ENCODE measurements around the gene CHST1. TPM values are rescaled to one million over a fixed set of nuclear protein-coding genes. Genes with fewer than 3 reads are reported as not detected.

The CHST1 gene
- total and polyA plus RNA-seq, 2 donors (not counting 3 experiments of a cell fraction or from before 2014, with no cell fraction given), result 12.6 to 40.5 TPM

DNA sequence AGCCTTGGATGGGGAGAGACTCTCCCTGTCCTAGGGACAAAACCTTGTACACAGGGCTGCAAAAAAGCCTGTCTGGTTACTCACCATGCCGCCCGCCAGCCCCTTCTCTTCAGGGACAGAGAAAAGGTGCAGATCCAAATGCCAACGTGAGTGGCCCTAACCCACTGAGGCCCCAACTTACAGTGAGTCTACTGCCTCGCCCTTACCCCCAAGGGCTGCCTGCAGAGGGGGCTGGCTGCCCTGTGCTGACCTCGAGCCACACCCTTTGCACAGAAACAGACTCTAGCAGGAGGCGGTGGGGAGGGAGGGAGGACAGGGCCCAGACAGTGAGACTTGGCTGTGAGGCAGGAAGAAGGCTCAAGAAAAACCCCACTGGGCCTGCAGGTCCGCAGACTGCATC, 13.6 kb upstream of the CHST1 start:
- BruUV-seq (replicated peaks), result no TSS peak
- intact Hi-C loops (cut with micrococcal nuclease), result no loop called here

More for the DNA sequence above, 13.6 kb upstream of the CHST1 start:
- Histone ChIP-seq H3K27ac (ENCODE audit: insufficient read depth, low read depth, low read length) (no peak overlapping the region), H3K9me1 (replicated peaks; ENCODE audit: control insufficient read depth, extremely low read depth, insufficient read depth, low read length) (no peaks in the 10 kb centered on the region), H3K4me2 (ENCODE audit: insufficient read depth, low read length) (no peak overlapping the region), H3K79me2 (ENCODE audit: control insufficient read depth, insufficient read depth, low read length) (no peaks in the 10 kb centered on the region), H3K36me3 (ENCODE audit: control insufficient read depth in 2 of 2, extremely low read depth in 1 of 2, insufficient read depth in 2 of 2, low read length in 2 of 2) (no peaks in the 10 kb centered on the region), H3K4me3 (replicated peaks in 1 of 3; ENCODE audit: insufficient read depth in 1 of 3, low read depth in 1 of 3, low read length in 3 of 3) (no peak overlapping the region), H3K4me1 (ENCODE audit: control insufficient read depth, extremely low read depth, insufficient read depth, low read length) (no peaks in the 10 kb centered on the region), H2AFZ (ENCODE audit: low read depth, low read length) (no peak overlapping the region), H4K20me1 (replicated peaks; ENCODE audit: control insufficient read depth, extremely low read depth, insufficient read depth, low read length) (no peaks in the 10 kb centered on the region), H3K9me3 (replicated peaks; ENCODE audit: control insufficient read depth, insufficient read depth, low read length) (no peaks in the 10 kb centered on the region), H3K27me3 (ENCODE audit: control insufficient read depth in 2 of 2, insufficient read depth in 2 of 2, low read length in 2 of 2) (no peaks in the 10 kb centered on the region), H3K9ac (replicated peaks; ENCODE audit: extremely low read depth, insufficient read depth, low read length) (no peak overlapping the region)
- ChIA-PET CTCF (interaction anchor here (1.1 kb wide), 1 partner anchor 24 kb away, joined by 5 read pairs; no protein-coding TSS in a partner anchor), POLR2A (no interaction called here)
- FAIRE-seq (no peak), DNase-seq (ENCODE audit: low read depth, low spot score) (no peak)
- no peak for TF ChIP-seq GATA2 (IDR thresholded peaks at IDR 0.05; ENCODE audit: insufficient read depth, insufficient read length, low read depth, low read length)
- TF ChIP-seq EZH2 (IDR thresholded peaks at IDR 0.05; ENCODE audit: borderline replicate concordance, low read depth, low read length, severe bottlenecking), result no peak
- TF ChIP-seq MAX (IDR thresholded peaks at IDR 0.05; ENCODE audit: insufficient read depth, insufficient read length), result no peak
- TF ChIP-seq JUN (IDR thresholded peaks at IDR 0.05; ENCODE audit: borderline replicate concordance, insufficient read depth, insufficient read length, low read depth), result no peak
- no peak for TF ChIP-seq MYC (IDR thresholded peaks at IDR 0.05; ENCODE audit: low read depth, low read length)
- no peak for TF ChIP-seq FOS (IDR thresholded peaks at IDR 0.05; ENCODE audit: borderline replicate concordance, insufficient read depth, low read length)
- no peak for TF ChIP-seq POLR2AphosphoS5 (IDR thresholded peaks at IDR 0.05; ENCODE audit: insufficient read depth, low read depth, low read length)
- TF ChIP-seq POLR2A (IDR thresholded peaks at IDR 0.05; ENCODE audit: low read depth, low read length), result no peak
- TF ChIP-seq CTCF (IDR thresholded peaks at IDR 0.05; ENCODE audit: extremely low read depth in 1 of 2, insufficient read depth in 1 of 2, low read depth in 1 of 2, low read length in 2 of 2), result no peak
- dilution Hi-C loops (cut with MboI; ENCODE audit: extremely low pct_ligation_motif_present, low sequenced_read_pairs), result no loop called here

All from endothelial cell of umbilical vein (primary cell).